Hematopoietic multipotent progenitor cell treated with erythropoietin and hydrocortisone succinate and interleukin-3 and kit ligand, for 17 days (in vitro differentiated cells): ENCODE measurements around the gene MFF.

Source experiments
- DNase-seq: peaks from one replicate; pipeline ENCODE4 v3.0.0-alpha.2; 2015; ENCODE audit warnings: low spot score

The MFF gene

GRCh38 chr2:227324995-227325838, at the start of gene MFF:
MFF (plus strand) TSS chr2:227325251; CDS start chr2:227330666, 5,415 bp downstream.
- peak; percentile 82 for DNase-seq

GRCh38 chr2:227280895-227281294, 44.2 kb upstream of the MFF start:
- no peak for DNase-seq

GRCh38 chr2:227285741-227286236, 39.3 kb upstream of the MFF start:
- DNase-seq: no peak

- no peak for DNase-seq
These were observed 37.3 kb upstream of the MFF start for GRCh38 chr2:227287771-227288170.

- no peak for DNase-seq
These were observed 32.7 kb upstream of the MFF start for GRCh38 chr2:227292314-227292713.

- DNase-seq: no peak
These were observed 31.5 kb upstream of the MFF start for GRCh38 chr2:227293531-227293930.

- DNase-seq: no peak
These were observed 29.2 kb upstream of the MFF start for GRCh38 chr2:227295806-227296205.

GRCh38 chr2:227296671-227297405, 28.2 kb upstream of the MFF start:
- no peak for DNase-seq

- DNase-seq: no peak
These were observed 23.5 kb upstream of the MFF start for GRCh38 chr2:227301523-227301922.

GRCh38 chr2:227308784-227309183, 16.3 kb upstream of the MFF start:
- no peak for DNase-seq

GRCh38 chr2:227310756-227311110, 14.3 kb upstream of the MFF start:
- DNase-seq: no peak

GRCh38 chr2:227311861-227312506, 13.1 kb upstream of the MFF start:
- DNase-seq: no peak

- DNase-seq: no peak
These were observed 12.5 kb upstream of the MFF start for GRCh38 chr2:227312579-227312978.

GRCh38 chr2:227313310-227313709, 11.7 kb upstream of the MFF start:
- no peak for DNase-seq

GRCh38 chr2:227317834-227318233, 7.2 kb upstream of the MFF start:
- DNase-seq: no peak

- no peak for DNase-seq
These were observed 4.6 kb upstream of the MFF start for GRCh38 chr2:227320305-227321094.

GRCh38 chr2:227322530-227323205, 2.4 kb upstream of the MFF start:
- DNase-seq: no peak

GRCh38 chr2:227323818-227324217, 1.2 kb upstream of the MFF start:
- DNase-seq: no peak

- no peak for DNase-seq
These were observed 433 bp upstream of the MFF start for GRCh38 chr2:227324642-227324994.

GRCh38 chr2:227325839-227326195, 766 bp downstream of the MFF start:
- no peak for DNase-seq

- no peak for DNase-seq
These were observed 1.7 kb downstream of the MFF start for GRCh38 chr2:227326783-227327182.

GRCh38 chr2:227335713-227336112, 10.7 kb downstream of the MFF start:
- no peak for DNase-seq
